Osteocyte (in vitro differentiated cells): Measurements from ENCODE around the gene PLK5. TPM values are rescaled to one million over a fixed set of nuclear protein-coding genes. Genes with fewer than 3 reads are reported as not detected.
"Not testable (repeated sequence)": the region's sequence is repeated elsewhere in the genome, so short reads cannot be mapped to it uniquely, and the experiment has no call there.

Source experiments
- DNase-seq: peaks from one replicate; pipeline ENCODE4 v3.0.0; 2021; ENCODE audit warnings: mixed read lengths; ENCODE audit not compliant: unreplicated experiment; ENCODE audit errors: extremely low spot score
- H3K27ac Mint-ChIP-seq: one replicate; pipeline ENCODE4 v1.8.0; 2021; ENCODE audit warnings: mild to moderate bottlenecking, mixed read lengths; ENCODE audit not compliant: unreplicated experiment
- H3K27me3 Mint-ChIP-seq: one replicate; pipeline ENCODE4 v1.8.0; 2021; ENCODE audit warnings: mixed read lengths; ENCODE audit not compliant: unreplicated experiment
- H3K36me3 Mint-ChIP-seq: one replicate; pipeline ENCODE4 v1.8.0; 2021; ENCODE audit warnings: mixed read lengths; ENCODE audit not compliant: unreplicated experiment
- H3K4me1 Mint-ChIP-seq: one replicate; pipeline ENCODE4 v1.8.0; 2021; ENCODE audit warnings: mixed read lengths; ENCODE audit not compliant: unreplicated experiment
- H3K4me3 Mint-ChIP-seq: one replicate; pipeline ENCODE4 v1.8.0; 2021; ENCODE audit warnings: mild to moderate bottlenecking, moderate library complexity, mixed read lengths; ENCODE audit not compliant: unreplicated experiment
- H3K9me3 Mint-ChIP-seq: one replicate; pipeline ENCODE4 v1.8.0; 2021; ENCODE audit warnings: mixed read lengths; ENCODE audit not compliant: unreplicated experiment
- total RNA-seq: library from RNA; stranded (reverse); gene quantifications from 2 replicates; pipeline ENCODE4 v1.2.1, GENCODE V29; 2021
- TF ChIP-seq, protein P1 (sequence below): fragments of 200-600 bp; sonication (generic); IDR thresholded peaks from 2 replicates; pipeline ENCODE4 v1.5.0; 2021; ENCODE audit warnings: antibody characterized with exemption, mild to moderate bottlenecking, moderate library complexity

The PLK5 gene
- total RNA-seq, 1 donor from 2014 or later, result 0.54 TPM

DNA sequence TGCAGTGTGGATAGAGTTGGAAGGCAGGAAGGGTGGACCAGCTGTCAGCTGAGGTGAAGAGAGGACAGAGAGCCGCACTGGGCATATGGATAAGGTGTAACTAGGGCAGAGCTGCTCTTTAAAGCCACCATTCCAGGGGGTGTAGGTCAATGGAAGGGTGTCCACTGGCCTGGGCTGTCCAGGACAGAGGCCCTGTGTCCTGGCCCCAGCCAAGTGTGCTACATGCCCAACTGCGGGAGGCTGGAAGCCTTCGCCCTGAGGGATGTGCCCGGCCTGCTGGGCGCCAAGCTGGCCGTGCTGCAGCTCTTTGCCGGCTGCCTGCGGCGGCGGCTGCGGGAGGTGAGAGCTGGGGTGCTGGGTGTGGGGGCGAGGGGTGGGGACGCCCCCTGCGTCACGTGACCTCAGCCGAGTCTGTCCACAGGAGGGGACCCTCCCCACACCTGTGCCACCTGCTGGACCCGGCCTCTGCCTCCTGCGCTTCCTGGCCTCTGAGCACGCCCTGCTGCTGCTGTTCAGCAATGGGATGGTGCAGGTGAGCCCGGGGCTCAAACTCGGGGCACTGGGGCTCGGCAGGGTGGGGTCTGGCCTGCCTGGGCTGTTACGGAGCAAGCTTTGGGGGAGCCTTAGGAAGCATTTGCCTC, 9.8 kb downstream of the PLK5 start:
- Mint-ChIP-seq H3K36me3 (no peaks in the 10 kb centered on the region), H3K9me3 (no peaks in the 10 kb centered on the region), H3K4me3 (no peak overlapping the region), H3K27ac (no peak overlapping the region), H3K27me3 (peaks cover 4% of the 10 kb centered on the region), H3K4me1 (no peaks in the 10 kb centered on the region)
- TF ChIP-seq, protein P1, sequence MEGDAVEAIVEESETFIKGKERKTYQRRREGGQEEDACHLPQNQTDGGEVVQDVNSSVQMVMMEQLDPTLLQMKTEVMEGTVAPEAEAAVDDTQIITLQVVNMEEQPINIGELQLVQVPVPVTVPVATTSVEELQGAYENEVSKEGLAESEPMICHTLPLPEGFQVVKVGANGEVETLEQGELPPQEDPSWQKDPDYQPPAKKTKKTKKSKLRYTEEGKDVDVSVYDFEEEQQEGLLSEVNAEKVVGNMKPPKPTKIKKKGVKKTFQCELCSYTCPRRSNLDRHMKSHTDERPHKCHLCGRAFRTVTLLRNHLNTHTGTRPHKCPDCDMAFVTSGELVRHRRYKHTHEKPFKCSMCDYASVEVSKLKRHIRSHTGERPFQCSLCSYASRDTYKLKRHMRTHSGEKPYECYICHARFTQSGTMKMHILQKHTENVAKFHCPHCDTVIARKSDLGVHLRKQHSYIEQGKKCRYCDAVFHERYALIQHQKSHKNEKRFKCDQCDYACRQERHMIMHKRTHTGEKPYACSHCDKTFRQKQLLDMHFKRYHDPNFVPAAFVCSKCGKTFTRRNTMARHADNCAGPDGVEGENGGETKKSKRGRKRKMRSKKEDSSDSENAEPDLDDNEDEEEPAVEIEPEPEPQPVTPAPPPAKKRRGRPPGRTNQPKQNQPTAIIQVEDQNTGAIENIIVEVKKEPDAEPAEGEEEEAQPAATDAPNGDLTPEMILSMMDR, result no peak
- no peak for DNase-seq

DNA sequence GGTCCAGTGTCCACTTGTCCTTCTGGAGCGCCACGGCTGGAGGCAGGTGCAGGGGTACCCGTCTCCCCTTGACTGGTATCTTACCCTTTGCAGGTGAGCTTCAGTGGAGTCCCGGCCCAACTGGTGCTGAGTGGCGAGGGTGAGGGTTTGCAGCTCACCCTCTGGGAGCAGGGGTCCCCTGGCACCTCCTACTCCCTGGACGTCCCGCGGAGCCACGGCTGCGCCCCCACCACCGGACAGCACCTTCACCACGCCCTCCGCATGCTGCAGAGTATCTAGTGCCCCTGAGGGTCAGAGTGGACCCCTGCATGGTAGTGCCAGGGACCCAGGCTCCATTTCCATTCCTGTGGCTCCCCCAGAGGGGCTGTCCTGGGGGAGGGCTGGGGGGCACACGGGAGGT, 11.1 kb downstream of the PLK5 start:
- no peak for DNase-seq
- H3K27me3 Mint-ChIP-seq, result peaks cover 3% of the 10 kb centered on the region
- H3K36me3 Mint-ChIP-seq, result no peaks in the 10 kb centered on the region
- H3K4me3 Mint-ChIP-seq, result no peak overlapping the region
- H3K4me1 Mint-ChIP-seq, result no peaks in the 10 kb centered on the region
- TF ChIP-seq, protein P1, result no peak
- H3K9me3 Mint-ChIP-seq, result no peaks in the 10 kb centered on the region
- H3K27ac Mint-ChIP-seq, result no peak overlapping the region

DNA sequence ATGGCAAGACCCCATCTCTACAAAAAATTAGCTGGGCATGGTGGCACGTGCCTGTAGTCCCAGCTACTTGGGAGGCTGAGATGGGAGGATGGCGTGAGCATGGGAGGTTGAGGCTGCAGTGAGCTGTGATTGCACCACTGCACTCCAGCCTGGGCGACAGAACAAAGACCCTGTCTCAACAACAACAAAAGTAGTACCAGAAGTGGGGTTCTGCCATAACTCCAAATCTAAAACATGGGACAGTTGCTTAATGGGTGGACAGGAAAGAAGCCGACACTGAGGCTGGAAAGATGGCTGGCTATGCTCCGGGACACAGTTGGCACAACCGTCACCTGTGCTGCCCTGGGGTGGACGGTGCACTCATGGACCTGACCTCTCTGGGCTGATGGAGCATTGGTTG, 11.8 kb downstream of the PLK5 start:
- not testable (repeated sequence) for H3K27me3 Mint-ChIP-seq, H3K27ac Mint-ChIP-seq, DNase-seq, H3K36me3 Mint-ChIP-seq, H3K4me1 Mint-ChIP-seq, H3K9me3 Mint-ChIP-seq, H3K4me3 Mint-ChIP-seq

DNA sequence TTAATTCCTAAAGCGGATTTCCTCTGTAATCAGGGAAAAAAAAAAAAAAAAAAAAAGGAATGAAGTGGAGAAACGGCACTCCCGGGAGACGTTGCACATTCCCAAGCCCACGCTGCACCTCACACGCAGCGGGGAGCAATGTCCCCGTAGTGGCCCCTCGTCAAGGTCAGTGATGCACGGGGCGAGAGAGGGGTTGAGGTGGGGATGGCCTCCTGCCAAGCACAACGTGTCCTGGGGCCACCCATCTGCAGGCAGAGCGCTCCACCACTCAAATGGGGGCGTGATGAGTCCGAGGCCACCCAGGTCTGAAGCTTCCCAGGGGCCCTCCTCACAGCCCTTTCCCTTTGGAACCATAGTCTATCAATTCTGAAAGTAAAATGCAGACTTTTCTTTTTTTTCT, 15.1 kb downstream of the PLK5 start:
- Mint-ChIP-seq H3K27ac (no peak overlapping the region), H3K36me3 (no peaks in the 10 kb centered on the region), H3K9me3 (no peaks in the 10 kb centered on the region), H3K27me3 (peaks cover 2% of the 10 kb centered on the region), H3K4me3 (no peak overlapping the region), H3K4me1 (no peaks in the 10 kb centered on the region)
- TF ChIP-seq, protein P1, result no peak
- DNase-seq, result no peak

DNA sequence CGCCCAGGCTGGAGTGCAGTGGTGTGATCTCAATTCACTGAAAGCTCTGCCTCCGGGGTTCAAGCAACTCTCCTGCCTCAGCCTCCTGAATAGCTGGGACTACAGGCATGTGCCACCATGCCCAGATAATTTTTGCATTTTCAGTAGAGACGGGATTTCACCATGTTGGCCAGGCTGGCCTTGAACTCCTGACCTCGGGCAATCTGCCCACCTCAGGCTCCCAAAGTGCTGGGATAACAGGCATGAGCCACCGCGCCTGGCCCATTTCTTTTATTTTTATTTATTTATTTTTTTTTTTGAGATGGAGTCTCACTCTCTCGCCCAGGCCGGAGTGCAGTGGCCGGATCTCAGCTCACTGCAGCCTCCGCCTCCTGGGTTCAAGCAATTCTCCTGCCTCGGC, 15.9 kb downstream of the PLK5 start:
- H3K27me3 Mint-ChIP-seq, DNase-seq, H3K36me3 Mint-ChIP-seq: not testable (repeated sequence)

DNA sequence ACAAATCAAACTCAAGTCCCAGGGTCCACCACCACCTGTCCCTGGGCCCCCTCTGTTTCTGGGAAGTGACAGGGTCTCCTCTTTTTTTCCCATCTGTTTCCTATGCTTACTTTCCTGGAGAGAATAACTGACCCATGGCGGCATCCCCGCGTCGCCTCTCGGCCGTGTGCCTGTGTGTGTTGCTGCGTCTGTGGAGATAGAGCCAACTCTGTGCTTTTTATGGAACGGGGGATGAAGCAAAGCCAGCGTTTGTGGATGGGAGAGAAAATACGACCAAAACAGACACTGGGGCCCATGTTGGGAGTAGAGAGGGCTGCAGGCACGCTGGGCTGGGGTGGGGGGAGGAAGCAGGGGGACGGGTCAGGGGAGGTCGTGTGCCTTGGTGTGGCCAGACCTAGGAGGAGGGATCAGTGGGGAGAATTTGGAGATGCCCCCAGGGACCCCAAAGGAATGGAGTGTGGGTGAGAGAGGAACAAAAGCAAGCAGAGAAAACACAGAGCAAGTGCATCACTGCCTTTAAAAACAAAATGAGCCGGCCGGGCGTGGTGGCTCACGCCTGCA, 16.6 kb downstream of the PLK5 start:
- H3K27me3 Mint-ChIP-seq, result peaks cover 2% of the 10 kb centered on the region
- no peaks in the 10 kb centered on the region for H3K36me3 Mint-ChIP-seq
- H3K4me1 Mint-ChIP-seq, result no peaks in the 10 kb centered on the region
- TF ChIP-seq, protein P1, result no peak
- no peak for DNase-seq
- H3K4me3 Mint-ChIP-seq, result no peak overlapping the region
- H3K9me3 Mint-ChIP-seq, result no peaks in the 10 kb centered on the region
- no peak overlapping the region for H3K27ac Mint-ChIP-seq

More for the DNA sequence above, 15.9 kb downstream of the PLK5 start:
- not testable (repeated sequence) for H3K9me3 Mint-ChIP-seq, H3K27ac Mint-ChIP-seq, H3K4me1 Mint-ChIP-seq, H3K4me3 Mint-ChIP-seq
